ENCODE measurements around the gene DOK7.

DNA sequence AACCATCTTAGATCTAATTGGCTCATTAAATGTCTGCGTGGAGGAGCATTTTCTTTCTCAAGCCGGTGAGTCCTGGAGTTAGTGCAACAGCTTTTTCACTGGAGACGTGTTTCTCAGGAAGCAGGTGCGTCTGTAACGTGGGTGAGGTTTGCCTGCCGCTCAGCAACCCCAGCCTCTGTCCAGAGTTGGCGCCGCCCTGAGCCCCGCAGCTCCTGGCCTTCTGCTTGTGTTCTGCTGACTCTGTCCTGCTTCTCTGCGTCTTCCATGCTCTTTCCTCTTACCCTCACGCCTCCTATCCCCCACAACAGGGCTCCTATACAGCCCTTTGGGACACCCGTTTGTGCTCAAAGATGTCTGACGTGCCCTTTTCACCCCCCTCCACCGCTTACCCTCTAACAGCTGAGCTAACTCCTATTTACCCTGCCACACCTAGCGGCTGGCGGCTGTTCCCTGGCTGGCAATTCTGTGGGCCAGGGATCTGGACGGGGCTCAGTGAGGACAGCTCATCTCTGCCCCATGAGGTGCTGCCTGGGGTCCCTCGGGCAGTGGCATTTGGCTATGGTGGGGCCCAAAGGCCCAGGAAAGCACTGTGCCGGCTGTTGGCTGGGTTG, 18.8 kb downstream of the DOK7 start:
- TF ChIP-seq, protein P1, sequence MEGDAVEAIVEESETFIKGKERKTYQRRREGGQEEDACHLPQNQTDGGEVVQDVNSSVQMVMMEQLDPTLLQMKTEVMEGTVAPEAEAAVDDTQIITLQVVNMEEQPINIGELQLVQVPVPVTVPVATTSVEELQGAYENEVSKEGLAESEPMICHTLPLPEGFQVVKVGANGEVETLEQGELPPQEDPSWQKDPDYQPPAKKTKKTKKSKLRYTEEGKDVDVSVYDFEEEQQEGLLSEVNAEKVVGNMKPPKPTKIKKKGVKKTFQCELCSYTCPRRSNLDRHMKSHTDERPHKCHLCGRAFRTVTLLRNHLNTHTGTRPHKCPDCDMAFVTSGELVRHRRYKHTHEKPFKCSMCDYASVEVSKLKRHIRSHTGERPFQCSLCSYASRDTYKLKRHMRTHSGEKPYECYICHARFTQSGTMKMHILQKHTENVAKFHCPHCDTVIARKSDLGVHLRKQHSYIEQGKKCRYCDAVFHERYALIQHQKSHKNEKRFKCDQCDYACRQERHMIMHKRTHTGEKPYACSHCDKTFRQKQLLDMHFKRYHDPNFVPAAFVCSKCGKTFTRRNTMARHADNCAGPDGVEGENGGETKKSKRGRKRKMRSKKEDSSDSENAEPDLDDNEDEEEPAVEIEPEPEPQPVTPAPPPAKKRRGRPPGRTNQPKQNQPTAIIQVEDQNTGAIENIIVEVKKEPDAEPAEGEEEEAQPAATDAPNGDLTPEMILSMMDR (IDR thresholded peaks at IDR 0.05 in 4 of 5, conservative IDR thresholded peaks at IDR 0.05 in 1 of 5), result no peak
- no peak for TF ChIP-seq POLR2A (IDR thresholded peaks at IDR 0.05)
